C4-2B (cell line): Measurements from ENCODE around the gene MACIR.

Source experiments
- ZFX ChIP-seq: fragments of 450-650 bp; IDR thresholded peaks from 2 replicates; pipeline ENCODE4 v1.6.1; 2017
- TF ChIP-seq, protein P1 (sequence below): fragments of 450-650 bp; conservative IDR thresholded peaks from 2 replicates; pipeline ENCODE4 v1.5.1; 2017; ENCODE audit warnings: mild to moderate bottlenecking

DNA sequence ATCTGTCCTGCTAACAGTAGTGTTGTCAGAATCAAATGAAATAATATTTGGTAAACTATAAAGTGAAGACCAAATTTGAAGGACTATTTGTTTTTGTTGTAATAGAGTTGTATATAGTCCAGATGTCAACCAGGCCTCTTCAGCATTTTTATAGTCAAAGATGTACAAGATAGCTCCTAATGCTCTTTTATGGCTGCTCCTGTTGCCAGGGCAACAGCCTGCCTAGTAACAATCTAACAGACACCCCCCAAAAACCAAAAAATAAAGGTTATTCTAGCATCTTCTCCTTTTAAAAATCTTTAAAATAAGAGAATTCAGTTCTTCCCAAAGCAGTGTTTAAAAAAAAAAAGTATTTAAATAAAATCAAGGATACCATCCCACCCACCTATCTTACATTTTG is 49.5 kb upstream of the MACIR start:
- TF ChIP-seq, protein P1, sequence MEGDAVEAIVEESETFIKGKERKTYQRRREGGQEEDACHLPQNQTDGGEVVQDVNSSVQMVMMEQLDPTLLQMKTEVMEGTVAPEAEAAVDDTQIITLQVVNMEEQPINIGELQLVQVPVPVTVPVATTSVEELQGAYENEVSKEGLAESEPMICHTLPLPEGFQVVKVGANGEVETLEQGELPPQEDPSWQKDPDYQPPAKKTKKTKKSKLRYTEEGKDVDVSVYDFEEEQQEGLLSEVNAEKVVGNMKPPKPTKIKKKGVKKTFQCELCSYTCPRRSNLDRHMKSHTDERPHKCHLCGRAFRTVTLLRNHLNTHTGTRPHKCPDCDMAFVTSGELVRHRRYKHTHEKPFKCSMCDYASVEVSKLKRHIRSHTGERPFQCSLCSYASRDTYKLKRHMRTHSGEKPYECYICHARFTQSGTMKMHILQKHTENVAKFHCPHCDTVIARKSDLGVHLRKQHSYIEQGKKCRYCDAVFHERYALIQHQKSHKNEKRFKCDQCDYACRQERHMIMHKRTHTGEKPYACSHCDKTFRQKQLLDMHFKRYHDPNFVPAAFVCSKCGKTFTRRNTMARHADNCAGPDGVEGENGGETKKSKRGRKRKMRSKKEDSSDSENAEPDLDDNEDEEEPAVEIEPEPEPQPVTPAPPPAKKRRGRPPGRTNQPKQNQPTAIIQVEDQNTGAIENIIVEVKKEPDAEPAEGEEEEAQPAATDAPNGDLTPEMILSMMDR: no peak
- TF ChIP-seq ZFX: no peak
